H1 (cell line): ENCODE measurements around the gene ADGRD2. TPM values are rescaled to one million over a fixed set of nuclear protein-coding genes. Genes with fewer than 3 reads are reported as not detected.

Experiments
- SAP30 ChIP-seq: fragments of 300-600 bp; sonication (generic); IDR thresholded peaks from 2 replicates; pipeline ENCODE4 v1.7.1; 2012; ENCODE audit warnings: low read length, moderate library complexity, mild to moderate bottlenecking, inconsistent platforms; ENCODE audit not compliant: insufficient read depth, insufficient replicate concordance
- SP1 ChIP-seq: IDR thresholded peaks from 2 replicates; pipeline ENCODE4 v1.6.1; 2011; ENCODE audit warnings: low read depth, low read length
- SP2 ChIP-seq: IDR thresholded peaks from 2 replicates; pipeline ENCODE4 v1.6.1; 2012; ENCODE audit warnings: mild to moderate bottlenecking, low read length, inconsistent platforms
- polyA plus RNA-seq, 7 experiments: library from polyadenylated mRNA; depleted of rRNA in 3 of 7; stranded (reverse) in 5 of 7; unstranded in 2 of 7; fragments of >200 nt in 5 of 7; fragments of 200-250 nt in 2 of 7; gene quantifications; 1 replicate in 5 of 7; 2 replicates in 1 of 7; 4 replicates in 1 of 7; pipeline versions ENCODE4 v1.2.1 to v1.2.3, GENCODE V29; 2011 to 2013; ENCODE audit warnings: missing spikeins in 2 of 7, mixed read lengths in 2 of 7
- total RNA-seq: library from RNA; stranded (reverse); fragmentation: NEBNext Ultra II Directional; extraction: Animal tissue kit (Norgen Biotek cat#: 25700); gene quantifications from 2 replicates; pipeline ENCODE4 v1.2.1, GENCODE V29; 2021
- TF ChIP-seq, protein P1 (sequence below): IDR thresholded peaks from 2 replicates; pipeline ENCODE4 v1.6.1; 2011; ENCODE audit warnings: low read length, improper control_type of control experiment

Gene ADGRD2
- total and polyA plus RNA-seq, 2 of the 8 experiments (the other 6 are each of a cell fraction or from before 2014, with no cell fraction given): 0.41 to 1.4 TPM

DNA sequence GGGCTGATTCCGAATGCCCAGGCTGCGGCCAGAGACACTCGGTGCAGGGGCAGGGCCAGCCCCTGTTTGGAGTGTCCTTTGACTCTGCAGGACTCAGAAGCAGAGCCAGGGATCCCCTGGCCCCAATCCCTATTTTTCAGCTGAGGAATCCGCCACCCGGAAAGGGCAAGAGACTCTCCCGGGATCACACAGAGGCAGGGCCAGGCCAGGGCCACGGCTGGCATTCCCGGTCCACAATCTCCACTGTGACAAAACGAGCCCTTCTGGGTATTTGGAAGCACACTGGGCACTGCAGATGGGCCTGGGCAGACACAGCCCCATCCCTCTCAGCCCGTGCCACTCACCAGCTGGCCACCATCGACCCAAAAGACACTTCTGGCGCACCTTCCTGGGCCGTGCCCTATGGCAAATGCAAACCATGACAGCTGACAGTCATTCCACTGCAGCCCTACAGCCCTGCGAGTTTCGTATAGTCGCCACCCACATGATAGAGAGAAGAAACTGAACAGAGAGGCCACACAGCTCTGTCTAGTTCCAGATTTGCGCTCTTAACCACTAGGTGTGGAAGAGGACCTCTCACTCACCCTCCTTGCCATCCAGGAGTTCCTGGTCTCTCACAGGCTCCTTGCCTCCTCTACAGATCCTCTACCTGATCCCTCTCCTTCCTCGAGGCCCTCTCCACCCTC, 43.7 kb downstream of the ADGRD2 start (continued):
- no peak for TF ChIP-seq SP1
- TF ChIP-seq SP2: no peak
- TF ChIP-seq SAP30: no peak
- TF ChIP-seq, protein P1, sequence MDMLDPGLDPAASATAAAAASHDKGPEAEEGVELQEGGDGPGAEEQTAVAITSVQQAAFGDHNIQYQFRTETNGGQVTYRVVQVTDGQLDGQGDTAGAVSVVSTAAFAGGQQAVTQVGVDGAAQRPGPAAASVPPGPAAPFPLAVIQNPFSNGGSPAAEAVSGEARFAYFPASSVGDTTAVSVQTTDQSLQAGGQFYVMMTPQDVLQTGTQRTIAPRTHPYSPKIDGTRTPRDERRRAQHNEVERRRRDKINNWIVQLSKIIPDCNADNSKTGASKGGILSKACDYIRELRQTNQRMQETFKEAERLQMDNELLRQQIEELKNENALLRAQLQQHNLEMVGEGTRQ: no peak
